ENCODE measurements around the gene SIDT2.
"Not testable (repeated sequence)": the region's sequence is repeated elsewhere in the genome, so short reads cannot be mapped to it uniquely, and the experiment has no call there.

Gene SIDT2

DNA sequence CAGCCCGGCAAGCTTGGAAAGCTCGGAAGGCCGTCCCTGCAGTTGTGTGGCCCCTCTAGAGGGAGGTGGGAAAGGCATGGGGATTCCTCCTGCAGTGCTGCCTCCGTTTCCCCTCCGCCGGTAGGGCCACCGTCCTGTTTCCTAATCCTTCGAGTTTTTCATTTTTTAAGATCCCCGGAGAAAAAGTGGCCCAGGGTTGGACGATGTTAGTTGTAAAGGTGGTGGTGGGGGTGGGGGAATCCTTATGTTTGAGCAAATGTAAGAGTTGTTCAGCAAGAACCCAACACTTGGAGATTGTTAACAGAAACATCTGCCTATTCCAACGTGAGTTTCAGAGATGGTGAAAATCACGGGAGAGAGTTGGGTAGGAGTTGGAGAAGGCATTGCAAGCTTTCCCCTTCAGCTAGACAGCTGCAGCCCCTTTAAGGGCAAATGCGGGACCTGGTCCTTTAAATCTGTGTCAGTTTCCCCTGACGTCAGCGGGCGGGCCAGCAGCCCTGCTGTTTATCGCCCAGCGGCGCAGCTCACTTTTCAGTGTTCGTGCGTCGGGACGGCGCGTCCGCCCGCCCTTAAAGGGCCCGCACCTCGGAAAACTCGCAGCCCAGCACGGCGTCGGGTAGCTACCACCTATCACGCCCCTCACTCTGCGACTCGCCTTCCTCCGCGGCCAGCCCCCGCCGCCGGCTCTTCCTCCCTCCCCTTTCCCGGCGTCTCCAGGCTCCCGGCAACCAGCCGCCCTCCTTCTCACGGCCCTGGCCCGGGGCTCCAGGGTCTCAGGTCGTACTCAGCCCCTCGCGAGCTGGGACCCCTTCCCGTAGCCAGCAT, at the start of gene SIDT2:
Gene SIDT2 (plus strand): TSS at position 534 of the 825 bp plus-strand sequence. CDS start 521 bp downstream, outside the sequence.
- DNase-seq (ENCODE audit: low spot score) = peak; percentile 90

DNA sequence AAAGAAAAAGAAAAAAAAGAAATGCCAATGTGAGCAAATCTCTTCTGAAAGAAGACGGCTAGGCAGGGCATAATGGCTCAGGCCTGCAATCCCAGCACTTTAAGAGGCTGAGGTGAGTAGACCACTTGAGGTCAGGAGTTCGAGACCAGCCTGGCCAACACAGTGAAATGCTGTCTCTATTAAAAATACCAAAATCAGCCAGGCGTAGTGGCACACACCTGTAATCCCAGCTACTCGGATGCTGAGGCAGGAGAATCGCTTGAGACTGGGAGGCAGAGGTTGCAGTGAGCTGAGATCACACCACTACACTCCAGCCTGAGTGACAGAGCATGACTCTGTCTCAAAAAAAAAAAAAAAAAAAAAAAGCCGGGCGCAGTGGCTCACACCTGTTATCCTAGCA, 48.1 kb upstream of the SIDT2 start:
- not testable (repeated sequence) for DNase-seq (ENCODE audit: low spot score)

DNA sequence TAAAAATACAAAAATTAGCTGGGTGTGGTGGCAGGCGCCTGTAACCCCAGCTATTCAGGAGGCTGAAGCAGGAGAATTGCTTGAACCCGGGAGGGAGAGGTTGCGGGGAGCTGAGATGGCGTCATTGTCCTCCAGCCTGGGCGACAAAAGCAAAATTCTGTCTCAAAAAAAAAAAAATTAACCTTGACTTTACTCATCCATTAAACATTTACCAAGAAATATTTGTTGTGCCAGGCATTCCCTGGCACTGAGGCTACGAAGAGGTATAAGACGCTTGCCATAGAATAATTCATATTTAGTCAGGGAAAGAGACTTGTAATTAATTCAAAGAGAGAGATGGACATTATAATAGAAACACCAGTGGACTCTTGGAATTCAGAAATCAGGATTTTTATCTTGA, 47.7 kb upstream of the SIDT2 start:
- DNase-seq (ENCODE audit: low spot score) = no peak

DNA sequence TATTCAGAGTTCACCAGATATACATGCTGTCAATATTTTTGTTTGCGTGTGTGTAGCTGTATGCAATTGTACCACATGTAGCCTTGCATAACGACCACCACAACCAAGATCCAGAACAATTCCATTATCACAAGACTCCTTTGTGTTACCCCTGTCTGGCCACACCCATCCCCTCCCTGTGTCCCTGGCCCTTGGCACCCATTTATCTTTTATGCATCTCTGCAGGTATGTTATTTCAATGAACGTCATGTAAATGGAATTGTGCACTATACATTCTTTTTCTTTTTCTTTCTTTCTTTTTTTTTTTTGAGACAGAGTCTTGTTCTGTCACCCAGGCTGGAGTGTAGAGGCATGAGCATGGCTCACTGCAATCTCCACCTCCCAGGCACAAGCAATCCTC, 44.1 kb upstream of the SIDT2 start:
- no peak for DNase-seq (ENCODE audit: low spot score)

DNA sequence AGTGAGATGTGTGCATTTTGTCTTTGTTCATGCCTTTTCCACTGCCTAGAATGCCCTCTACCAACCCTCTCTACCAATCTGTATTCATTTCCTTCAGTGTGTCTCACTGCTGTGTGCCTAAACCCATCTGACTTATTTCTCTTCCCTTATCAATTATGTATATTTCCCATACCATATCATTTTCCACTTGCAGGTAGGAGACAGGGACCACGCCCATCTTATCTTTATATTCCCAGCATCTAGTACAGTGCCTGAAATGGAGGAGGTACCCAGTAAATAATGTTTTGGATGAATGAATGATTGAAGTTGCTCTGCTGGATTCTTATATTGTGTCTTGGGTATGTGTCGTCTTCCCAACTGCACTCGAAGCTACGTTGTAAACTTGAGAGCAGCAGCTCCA, 43.6 kb upstream of the SIDT2 start:
- not testable (repeated sequence) for DNase-seq (ENCODE audit: low spot score)

DNA sequence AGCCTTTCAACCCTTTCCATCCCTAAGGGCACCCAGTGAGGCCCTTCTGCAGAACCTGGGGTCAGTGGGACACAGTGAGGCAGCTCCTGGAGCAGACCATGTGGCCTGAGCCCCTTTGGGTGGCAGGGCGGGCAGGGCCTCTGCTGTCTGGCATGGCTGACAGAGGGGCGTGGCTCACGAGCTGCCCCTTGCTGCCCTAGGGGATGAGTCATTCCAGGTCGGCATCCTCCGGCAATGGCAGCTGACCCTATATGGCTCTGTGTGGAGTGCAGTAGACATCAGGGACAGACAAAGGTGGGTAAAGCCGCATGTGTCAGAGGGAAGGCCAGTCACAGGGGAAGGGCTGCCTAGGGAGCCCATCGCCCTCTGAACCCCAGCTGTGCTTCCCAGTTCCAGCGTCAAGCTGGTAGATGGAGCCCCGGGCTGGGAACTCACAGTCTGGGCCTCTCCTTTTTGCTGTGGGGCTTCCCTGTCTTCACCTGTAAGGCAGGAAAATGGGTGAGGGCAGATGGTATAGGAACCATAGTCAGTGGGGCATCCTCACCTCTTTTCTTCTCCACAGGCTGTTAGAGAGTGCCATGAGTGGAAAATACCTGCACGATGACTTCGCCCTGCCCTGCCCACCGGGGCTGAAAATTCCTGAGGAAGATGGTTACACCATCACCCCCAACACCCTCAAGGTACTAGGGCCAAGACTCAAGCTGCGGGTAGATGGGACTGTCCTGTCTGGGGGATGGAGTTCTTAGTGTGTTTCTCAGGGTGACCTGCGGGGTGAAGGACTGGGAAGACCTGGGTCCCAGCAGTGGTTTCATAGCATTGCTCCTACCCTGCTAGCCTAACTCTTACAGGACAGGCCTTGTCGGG, 41.1 kb upstream of the SIDT2 start:
- not testable (repeated sequence) for DNase-seq (ENCODE audit: low spot score)

DNA sequence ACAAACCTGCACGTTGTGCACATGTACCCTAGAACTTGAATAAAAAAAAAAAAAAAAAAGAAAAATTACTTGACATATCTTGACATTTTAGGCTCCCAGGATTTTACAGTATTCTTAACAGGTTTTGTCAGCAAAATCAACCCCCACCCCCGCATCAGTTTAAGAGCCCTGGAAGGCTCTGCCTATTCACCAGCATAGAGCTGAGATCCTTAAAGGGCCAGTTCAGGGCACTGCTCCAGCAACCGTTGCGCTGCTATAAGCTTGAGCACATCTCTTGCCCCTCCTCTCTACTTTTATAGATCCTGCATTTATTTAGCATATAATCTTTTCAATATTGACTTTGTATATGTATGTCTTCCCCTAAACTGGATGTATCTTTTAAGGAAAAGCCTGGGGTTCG, 35.2 kb upstream of the SIDT2 start:
- DNase-seq (ENCODE audit: low spot score) = peak; percentile 55

DNA sequence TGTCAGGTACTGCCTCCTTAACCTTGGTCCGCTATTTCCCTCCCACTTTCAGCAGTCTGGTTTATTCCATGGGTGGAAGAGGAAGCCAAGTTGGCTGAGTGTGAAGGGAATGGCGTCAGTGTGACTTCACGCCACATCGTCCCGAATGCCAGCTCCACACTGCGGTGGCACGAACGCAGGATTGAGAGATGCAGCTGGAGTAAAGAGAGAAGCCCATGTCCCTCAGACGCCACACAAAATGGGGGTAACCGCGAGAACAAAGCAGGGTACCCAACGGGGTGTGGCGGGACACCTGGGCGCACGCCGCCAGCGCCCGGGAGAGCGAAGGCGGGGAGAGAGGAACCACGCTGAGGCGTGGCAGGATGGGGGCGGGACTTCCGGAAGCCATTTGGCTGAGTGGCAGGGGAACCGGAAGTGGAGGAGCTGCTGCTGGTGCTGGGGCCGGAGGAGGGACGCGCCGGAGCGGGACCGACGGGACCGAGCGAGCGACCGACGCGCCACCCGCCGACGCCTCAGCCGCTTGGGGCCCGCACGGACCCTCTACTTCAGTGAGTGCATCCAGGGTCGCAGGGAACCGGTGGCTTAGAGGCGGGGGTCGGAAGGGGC, 34.6 kb upstream of the SIDT2 start, which contains the start of gene PAFAH1B2:
Gene PAFAH1B2 (plus strand): TSS at position 417 of the 606 bp plus-strand sequence. CDS start 8,161 bp downstream, outside the sequence.
- DNase-seq (ENCODE audit: low spot score) = peak; percentile 98

DNA sequence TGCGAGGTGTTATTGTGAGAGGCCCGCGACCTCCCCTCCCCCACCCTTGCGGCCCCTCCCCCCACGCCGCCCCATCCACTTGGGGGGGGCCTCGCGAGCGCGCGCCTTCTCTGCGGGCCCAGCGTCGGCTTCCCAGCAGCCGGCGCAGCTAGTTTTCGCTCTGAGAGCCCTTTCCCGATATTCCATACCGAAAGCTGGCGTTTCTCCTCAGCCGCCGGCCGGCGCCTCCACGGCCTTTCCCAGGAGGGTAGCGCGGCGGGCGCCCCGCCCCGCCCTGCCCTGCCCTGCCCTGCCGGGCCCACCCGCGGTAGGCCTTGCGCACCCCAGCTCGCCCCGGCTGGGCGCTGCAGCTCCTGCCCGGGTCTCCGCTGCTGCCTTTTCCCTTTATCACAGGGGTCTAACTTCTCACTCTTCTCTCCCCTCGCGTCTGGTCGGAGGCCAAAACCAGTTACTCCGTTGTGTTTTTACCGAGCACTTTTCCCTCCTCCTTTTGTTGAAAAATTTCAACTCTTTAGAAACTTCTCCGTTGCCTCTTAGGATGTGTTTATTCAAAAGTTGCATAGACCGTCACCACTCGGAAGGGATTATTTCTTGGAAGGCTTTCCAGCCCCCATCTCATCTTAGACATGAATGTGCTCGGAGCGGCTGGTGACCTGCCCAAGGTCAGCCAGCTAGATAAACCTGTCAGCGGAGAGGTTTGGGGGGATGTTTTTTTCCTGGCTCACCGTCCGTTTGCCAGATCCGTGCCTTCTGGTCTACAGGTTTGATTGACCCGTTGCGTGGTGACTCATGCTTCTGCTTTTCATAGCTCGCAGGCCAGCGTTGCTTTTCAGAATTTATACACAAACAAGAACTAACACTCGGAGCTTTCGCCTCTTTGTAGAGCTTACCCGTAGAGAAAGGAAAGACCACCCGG, 33.8 kb upstream of the SIDT2 start:
- DNase-seq (ENCODE audit: low spot score) = peak; percentile 79

DNA sequence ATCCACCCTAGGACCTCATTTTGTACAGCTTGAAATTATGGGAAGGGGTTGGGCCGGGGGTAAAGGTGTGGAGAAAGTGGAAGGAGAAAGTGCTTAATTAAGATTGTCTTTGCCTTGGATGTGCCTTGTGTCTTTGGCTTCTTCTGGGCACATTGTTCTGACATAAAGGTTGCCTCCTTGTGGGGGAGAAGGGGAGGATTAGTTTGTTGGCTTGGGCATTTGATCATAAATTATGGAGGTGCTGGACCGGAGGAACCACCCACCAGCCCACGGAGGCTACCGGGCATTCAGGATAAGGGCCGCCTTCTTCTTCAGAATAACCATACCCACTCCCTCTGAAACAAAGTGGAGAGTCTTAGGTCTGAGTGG, 33.2 kb upstream of the SIDT2 start:
- peak; percentile 48 for DNase-seq (ENCODE audit: low spot score)

DNA sequence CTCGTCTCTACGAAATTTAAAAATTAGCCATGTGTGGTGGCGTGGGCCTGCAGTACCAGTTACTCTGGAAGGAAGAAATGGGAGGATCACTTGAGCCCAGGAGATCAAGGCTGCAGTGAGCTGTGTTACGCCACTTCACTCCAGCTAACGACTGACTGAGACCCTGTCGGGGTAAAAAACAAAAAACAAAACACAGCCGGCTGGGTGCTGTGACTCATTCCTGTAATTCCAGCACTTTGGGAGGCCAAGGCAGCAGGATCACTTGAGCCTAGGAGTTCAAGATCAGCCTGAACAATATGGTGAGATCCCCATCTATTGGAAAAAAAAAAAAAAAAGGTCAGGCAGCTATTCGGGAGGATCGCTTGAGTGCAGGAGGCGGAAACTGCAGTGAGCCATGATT, 32.0 kb upstream of the SIDT2 start:
- DNase-seq (ENCODE audit: low spot score) = no peak

DNA sequence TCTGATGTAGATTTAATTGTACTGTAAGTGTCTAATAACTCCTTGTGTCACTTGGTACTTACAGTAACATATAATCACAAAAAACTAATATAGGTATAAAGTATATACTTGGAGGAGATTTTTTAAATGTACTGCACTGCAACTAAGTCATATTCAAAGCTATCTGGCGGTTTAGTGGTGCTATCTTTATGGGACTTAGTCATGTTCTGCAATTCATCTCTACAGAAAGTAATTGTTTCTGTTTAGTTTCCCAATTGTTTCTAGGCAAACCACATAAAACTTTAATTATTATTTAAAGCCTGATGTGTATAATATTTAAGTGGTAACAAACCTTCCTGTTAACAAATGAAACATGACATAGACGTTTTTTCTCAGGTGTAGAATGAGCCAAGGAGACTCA, 26.5 kb upstream of the SIDT2 start:
- no peak for DNase-seq (ENCODE audit: low spot score)

DNA sequence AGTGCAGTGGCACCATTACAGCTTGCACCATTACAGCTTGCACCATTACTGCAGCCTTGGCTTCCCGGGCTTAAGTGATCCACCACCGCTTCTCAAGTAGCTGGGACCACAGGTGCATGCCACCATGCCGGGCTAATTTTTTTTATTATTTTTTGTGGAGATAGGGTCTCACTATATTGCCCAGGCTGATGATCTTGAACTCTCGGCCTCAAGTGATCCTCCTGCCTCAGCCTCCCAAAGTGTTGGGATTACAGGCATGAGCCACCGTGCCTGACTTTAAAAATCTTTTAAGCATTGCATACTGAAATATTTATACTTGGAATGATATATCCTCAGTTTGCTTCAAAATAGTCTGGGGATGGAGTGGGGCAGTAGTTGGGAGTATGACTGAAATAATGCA, 24.1 kb upstream of the SIDT2 start:
- DNase-seq (ENCODE audit: low spot score) = no peak

DNA sequence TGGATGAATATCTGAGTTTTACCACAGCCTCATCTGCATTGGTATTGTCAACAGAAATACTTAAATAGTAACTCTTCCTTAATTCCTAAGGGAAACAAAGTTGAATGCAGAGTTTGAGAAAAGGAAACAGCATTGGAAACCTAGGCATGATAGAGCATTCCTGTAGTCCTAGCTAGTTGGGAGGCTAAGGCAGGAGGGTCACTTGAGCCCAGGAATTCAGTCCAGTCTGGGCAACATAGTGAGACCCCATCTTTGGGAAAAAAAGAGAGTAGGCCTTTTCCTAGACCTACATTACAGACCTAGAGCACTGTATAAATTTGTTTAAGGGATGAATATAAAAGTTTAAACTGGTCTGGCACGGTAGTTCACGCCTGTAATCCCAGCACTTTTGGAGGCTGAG, 21.0 kb upstream of the SIDT2 start:
- DNase-seq (ENCODE audit: low spot score) = no peak

DNA sequence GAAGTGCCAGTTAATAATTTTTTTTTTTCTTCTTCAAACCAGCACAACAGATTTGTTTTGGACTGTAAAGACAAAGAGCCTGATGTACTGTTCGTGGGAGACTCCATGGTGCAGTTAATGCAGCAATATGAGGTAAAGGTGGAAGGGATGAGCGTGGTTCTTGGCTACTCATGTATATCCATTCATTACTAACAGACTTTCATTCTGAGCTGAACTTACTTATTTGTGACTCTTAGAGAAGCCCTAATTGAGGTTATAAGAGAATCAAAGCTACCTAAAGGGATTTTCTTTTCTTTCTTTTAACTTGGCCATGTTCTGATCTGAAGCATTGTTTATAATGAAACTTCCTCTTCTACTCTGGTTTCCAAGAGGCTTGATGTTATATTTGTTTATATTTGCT, 18.7 kb upstream of the SIDT2 start:
- DNase-seq (ENCODE audit: low spot score) = no peak

DNA sequence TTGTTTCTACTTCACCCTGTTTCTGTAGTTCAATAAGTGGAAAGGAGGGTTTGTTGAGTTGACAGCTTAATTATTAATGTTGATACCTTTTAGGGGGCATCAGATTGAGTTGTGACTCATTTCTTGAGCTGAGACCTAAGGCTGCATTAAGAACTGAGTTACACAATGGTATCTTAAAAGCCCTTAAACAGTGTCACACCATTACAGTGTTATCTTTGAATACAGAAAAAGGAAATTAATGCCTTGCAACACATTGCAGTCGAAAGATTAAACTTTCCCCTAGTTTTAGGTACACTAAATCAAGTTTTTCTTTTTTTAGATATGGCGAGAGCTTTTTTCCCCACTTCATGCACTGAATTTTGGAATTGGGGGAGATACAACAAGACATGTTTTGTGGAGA, 17.7 kb upstream of the SIDT2 start:
- DNase-seq (ENCODE audit: low spot score) = no peak

DNA sequence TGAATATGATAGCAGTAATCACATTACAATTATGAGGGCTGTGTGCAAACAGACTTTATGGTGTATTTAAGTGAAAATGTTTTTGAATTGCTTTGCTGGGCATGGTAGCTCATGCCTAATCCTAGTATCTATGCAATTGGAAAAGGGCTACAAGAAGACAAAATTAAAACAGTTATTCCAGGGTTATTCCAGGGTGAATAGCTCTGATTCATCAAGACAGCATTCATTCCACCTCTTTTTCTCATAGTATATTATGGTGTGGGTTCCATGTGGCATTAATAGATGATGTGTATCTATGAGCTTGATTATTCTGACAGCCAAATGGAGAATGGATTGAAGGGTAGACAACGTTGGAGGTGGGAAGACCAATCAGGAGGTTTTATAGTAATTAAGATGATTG, 12.1 kb upstream of the SIDT2 start:
- DNase-seq (ENCODE audit: low spot score) = no peak

DNA sequence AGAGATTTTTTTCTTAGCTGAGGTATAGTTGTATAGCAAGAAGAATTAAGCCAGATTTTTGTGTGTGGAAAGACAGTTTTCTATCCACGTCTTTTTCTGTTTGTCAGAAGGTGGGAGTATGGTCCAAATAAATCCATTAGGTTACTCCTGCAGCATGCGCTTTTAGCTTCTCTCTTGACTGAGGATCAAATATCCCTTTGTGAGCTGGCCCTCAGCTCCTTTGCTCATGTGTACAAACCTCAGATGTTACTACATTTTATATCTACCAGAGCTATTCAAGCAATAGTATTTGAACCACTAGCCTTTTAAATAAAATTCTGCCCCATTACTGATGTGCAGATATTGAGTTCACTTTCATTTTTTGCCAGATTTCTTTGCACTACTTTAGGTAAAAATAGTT, 8.8 kb upstream of the SIDT2 start:
- DNase-seq (ENCODE audit: low spot score) = no peak

DNA sequence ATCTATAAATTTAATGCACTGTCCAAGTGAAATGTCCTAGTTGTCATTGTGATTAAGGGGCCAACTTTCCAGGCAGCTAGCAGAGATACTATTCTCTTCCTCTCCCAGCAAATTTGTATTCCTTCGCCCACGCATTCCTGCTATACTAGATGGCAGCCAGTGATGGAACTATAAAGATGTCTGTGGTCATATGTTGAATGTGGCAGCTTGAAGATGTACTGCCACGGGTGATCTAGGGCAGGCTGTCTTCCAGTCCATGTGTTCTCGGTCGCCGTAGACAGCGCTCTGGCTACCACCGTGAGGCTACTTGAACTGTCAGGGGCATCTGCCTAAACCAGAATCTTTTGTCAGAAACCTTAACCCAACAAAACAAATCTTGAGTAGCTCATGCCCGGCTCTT, 8.3 kb upstream of the SIDT2 start:
- DNase-seq (ENCODE audit: low spot score) = no peak

DNA sequence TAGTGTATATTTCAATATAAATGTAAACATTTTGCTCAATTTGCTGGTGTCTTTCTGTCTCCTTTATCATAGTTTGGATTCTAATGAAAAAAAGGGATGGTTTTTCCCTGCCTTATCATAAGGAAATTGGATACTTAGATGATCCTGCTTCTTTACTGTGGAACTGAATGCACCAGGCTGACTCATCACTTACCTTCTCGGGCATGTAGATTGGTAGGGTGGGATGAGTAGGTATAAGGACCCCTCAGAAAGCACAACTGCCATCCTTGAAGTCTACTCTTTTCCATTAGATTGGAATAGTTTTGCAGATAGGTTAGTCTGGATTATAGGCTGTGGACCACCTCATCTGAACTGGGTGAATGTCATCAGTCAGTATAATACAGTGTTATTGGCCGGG, 7.5 kb upstream of the SIDT2 start:
- no peak for DNase-seq (ENCODE audit: low spot score)

DNA sequence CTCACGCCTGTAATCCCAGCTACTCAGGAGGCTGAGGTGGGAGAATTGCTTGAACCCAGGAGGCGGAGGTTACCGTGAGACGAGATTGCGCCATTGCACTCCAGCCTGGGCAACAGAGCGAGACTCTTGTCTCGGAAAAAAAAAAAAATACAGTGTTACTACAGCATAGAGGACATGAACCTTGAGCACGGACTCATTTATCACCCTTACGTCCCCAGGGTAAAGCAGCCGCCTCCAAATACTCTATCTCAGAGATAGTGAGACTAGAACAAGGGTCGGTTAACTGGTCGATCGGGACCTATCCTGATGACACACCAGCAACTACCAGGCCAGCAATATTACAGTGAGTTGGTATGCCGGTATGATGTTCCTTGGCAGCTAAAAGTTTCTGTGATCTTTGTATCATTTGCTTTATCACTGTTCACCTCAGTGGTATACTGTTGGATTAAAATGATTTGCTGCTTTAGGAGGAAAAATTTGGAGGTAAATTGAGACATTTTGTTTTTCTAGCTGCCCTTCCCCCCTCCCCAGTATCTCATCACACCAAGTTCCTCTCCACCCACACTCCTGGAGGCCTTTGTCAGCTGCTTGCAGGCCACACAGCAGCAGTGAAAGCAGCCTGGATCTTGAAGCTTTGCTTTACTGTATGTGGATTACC, 7.0 kb upstream of the SIDT2 start:
- no peak for DNase-seq (ENCODE audit: low spot score)
